CD8-positive, alpha-beta memory T cell (primary cell): ENCODE measurements around the gene PDIA5. TPM values are rescaled to one million over a fixed set of nuclear protein-coding genes. Genes with fewer than 3 reads are reported as not detected.
A peak's percentile ranks its signal among the peaks of the same experiment; 100 is the strongest.

ENCODE experiments used
- CTCF ChIA-PET: fragments of 350-600 bp; sonication (Branson Sonifier 250); formaldehyde crosslinking; loops from one replicate; lab custom pipeline; 2021; ENCODE audit warnings: antibody characterized with exemption; lab: Charles Lee
- POLR2A ChIA-PET: fragments of 350-600 bp; sonication (Branson Sonifier 250); formaldehyde crosslinking; loops from one replicate; lab custom pipeline; 2021; ENCODE audit warnings: antibody characterized with exemption; lab: Charles Lee
- DNase-seq, 5 donors: peaks; one replicate each; pipeline versions ENCODE4 v3.0.0 to v3.0.0-alpha.2; 2020 to 2022; ENCODE audit warnings: mixed read lengths in 1 of 5
- H3K27ac ChIP-seq: one replicate; pipeline ENCODE4 v1.7.0; 2013; ENCODE audit warnings: low read depth, mild to moderate bottlenecking, low read length, moderate library complexity
- H3K27me3 ChIP-seq: 2 replicates; pipeline ENCODE4 v1.7.0; 2013; ENCODE audit warnings: low read length, mild to moderate bottlenecking; ENCODE audit not compliant: insufficient read depth, poor library complexity, severe bottlenecking
- H3K36me3 ChIP-seq: 2 replicates; pipeline ENCODE4 v1.7.0; 2013; ENCODE audit warnings: mild to moderate bottlenecking, low read length, moderate library complexity; ENCODE audit not compliant: insufficient read depth
- H3K4me1 ChIP-seq: 2 replicates; pipeline ENCODE4 v1.7.0; 2013; ENCODE audit warnings: mild to moderate bottlenecking, low read length, moderate library complexity; ENCODE audit not compliant: insufficient read depth
- H3K4me3 ChIP-seq: 2 replicates; pipeline ENCODE4 v1.7.0; 2013; ENCODE audit warnings: mild to moderate bottlenecking, low read length
- H3K9me3 ChIP-seq: 2 replicates; pipeline ENCODE4 v1.7.0; 2013; ENCODE audit warnings: mild to moderate bottlenecking, low read length
- H3K27ac Mint-ChIP-seq, 8 donors: one replicate each; pipeline ENCODE4 v1.8.0; 2020 to 2021; ENCODE audit warnings: mixed read lengths in 8 of 8, mild to moderate bottlenecking in 6 of 8, inconsistent platforms in 3 of 8, moderate library complexity in 3 of 8
- H3K27me3 Mint-ChIP-seq, 2 donors: one replicate each; pipeline ENCODE4 v1.8.0; 2020 to 2021; ENCODE audit warnings: mixed read lengths in 2 of 2, mild to moderate bottlenecking in 1 of 2, moderate library complexity in 1 of 2
- H3K36me3 Mint-ChIP-seq, 3 donors: one replicate each; pipeline ENCODE4 v1.8.0; 2020 to 2021; ENCODE audit warnings: mixed read lengths in 3 of 3, inconsistent platforms in 1 of 3, mild to moderate bottlenecking in 1 of 3
- H3K4me1 Mint-ChIP-seq, 3 donors: one replicate each; pipeline ENCODE4 v1.8.0; 2020 to 2021; ENCODE audit warnings: mixed read lengths in 3 of 3, inconsistent platforms in 1 of 3, mild to moderate bottlenecking in 1 of 3
- H3K4me3 Mint-ChIP-seq, 7 donors: one replicate each; pipeline ENCODE4 v1.8.0; 2020 to 2021; ENCODE audit warnings: mixed read lengths in 7 of 7, mild to moderate bottlenecking in 6 of 7, moderate library complexity in 4 of 7, inconsistent platforms in 2 of 7
- H3K9me3 Mint-ChIP-seq, 5 donors: one replicate each; pipeline ENCODE4 v1.8.0; 2020 to 2022; ENCODE audit warnings: mixed read lengths in 5 of 5, mild to moderate bottlenecking in 3 of 5, moderate library complexity in 2 of 5, inconsistent platforms in 1 of 5
- polyA plus RNA-seq: library from polyadenylated mRNA; unstranded; fragments of 300-500 nt; fragmentation: Illumina TruSeq; gene quantifications from one replicate; pipeline ENCODE4 v1.2.3, GENCODE V29; 2021
- total RNA-seq, 2 experiments: library from RNA; stranded (reverse); gene quantifications; one replicate each; pipeline ENCODE4 v1.2.3, GENCODE V29; 2021

Gene PDIA5
- total and polyA plus RNA-seq, 3 experiments from 2014 or later: 4.4 to 18.2 (median 12.7) TPM

DNA sequence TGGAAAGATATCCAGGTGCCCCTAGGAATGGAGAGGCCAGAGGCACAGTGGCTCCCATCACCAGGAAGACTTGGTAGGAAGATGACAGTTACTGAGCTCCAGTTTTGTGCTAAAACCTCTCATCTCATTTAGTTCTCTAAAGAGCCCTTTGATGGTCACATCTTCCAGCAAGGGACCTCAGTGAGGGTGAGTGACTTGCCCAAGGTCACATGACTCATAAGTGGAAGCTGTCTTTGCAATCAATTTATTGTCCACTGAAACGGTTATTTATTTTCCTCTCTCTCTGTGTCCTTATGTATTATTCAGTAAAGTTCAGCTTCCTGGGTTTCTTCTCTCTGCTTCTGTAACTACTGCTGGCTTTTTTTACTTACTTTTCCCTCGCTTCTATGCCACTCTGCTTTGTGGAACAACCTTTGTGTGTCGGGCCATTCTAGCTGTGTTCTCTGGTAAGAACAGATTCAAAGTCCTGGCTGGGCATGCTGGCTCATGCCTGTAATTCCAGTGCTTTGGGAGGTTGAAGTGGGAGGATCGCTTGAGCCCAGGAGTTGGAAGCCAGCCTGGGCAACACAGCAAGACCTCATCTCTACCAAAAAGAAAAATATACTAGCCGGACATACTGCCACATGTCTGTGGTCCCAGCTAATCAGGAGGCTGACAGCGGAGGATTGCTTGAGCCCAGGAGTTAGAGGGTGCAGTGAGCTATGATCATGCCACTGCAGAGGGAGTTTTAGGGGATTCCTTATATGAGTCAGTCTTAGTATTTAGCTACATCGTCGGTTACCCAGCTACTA is 55.9 kb downstream of the PDIA5 start:
- no peaks in the 10 kb centered on the region for H3K9me3 Mint-ChIP-seq
- DNase-seq: no peak
- no peak overlapping the region for H3K27ac Mint-ChIP-seq
- no peaks in the 10 kb centered on the region for H3K27me3 ChIP-seq
- ChIA-PET POLR2A (no interaction called here), CTCF (no interaction called here)
- no peaks in the 10 kb centered on the region for H3K9me3 ChIP-seq
- no peaks in the 10 kb centered on the region for H3K4me1 ChIP-seq
- no peaks in the 10 kb centered on the region for H3K27me3 Mint-ChIP-seq
- peaks cover 0 to 30% (median 28%) of the 10 kb centered on the region in 3 donors for H3K36me3 Mint-ChIP-seq
- no peaks in the 10 kb centered on the region for H3K36me3 ChIP-seq
- no peak overlapping the region for H3K27ac ChIP-seq
- no peak overlapping the region for H3K4me3 Mint-ChIP-seq
- H3K4me1 Mint-ChIP-seq: no peaks in the 10 kb centered on the region
- H3K4me3 ChIP-seq: no peak overlapping the region

DNA sequence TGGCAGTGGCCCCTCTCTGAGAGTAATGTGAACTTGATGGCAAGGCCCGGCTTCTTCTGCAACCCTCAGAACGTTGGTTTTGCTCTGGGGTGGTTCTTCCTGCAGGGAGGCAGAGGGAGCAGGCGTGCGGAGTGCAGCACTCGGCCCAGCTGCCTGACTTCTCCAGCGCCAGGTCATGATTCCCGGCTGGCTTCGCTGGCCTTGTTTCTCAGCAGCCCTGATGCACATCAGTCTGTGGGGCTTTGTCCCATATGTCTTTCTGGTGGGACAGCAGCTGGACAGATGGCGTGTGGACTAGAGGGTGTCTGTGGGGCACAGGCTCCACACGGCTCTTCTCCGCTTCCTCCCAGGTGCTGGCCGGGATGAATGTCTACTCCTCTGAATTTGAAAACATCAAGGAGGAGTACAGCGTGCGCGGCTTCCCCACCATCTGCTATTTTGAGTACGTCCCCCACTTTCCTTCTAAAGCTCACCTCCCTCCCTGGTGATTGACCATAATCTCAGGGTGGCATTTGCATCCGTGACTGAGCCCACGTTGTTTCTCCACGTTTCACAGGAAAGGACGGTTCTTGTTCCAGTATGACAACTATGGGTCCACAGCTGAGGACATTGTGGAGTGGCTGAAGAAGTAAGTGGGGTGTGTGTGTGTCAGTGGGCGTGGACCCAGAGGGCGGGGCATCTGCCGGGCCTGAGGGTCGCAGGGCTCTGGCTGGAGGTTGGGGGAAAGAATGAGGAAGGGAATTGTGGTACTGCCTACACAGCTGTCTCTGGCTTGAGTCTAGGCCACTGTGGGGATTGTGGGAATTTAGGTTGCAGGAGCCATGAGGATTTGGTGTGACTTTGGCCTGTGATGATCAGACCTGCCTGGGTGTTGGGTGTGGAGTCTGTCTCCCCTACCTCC is 57.1 kb downstream of the PDIA5 start:
- no peak for DNase-seq
- Mint-ChIP-seq H3K27me3 (no peaks in the 10 kb centered on the region), H3K4me1 (no peaks in the 10 kb centered on the region), H3K36me3 (peaks cover 0 to 26% (median 26%) of the 10 kb centered on the region in 3 donors), H3K9me3 (no peaks in the 10 kb centered on the region), H3K4me3 (no peak overlapping the region), H3K27ac (no peak overlapping the region)
- CTCF ChIA-PET: no interaction called here
- Histone ChIP-seq H3K4me3 (no peak overlapping the region), H3K27me3 (no peaks in the 10 kb centered on the region), H3K9me3 (no peaks in the 10 kb centered on the region), H3K36me3 (no peaks in the 10 kb centered on the region), H3K27ac (no peak overlapping the region), H3K4me1 (no peaks in the 10 kb centered on the region)
- POLR2A ChIA-PET: no interaction called here

DNA sequence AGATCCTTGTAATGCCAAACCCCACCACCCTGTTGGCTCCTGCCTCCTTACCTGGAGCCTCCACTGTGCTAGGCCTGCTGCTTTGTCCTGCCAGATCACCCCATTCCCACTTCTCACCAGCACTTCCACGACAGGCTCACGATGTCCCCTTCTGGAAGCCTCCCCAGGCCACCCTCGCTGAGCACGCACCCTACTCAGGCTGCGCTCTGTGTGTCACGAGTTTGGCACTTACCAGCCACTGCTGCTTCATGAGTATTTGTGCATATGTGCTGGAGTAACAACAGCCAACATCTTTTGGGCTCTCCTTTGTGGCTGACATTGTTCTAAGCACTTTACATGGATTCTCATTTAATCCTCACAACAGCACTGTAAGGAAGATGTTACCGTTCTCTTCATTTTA is 58.1 kb downstream of the PDIA5 start:
- H3K9me3 ChIP-seq: no peaks in the 10 kb centered on the region
- H3K4me1 ChIP-seq: no peaks in the 10 kb centered on the region
- ChIA-PET CTCF (no interaction called here), POLR2A (no interaction called here)
- Mint-ChIP-seq H3K9me3 (no peaks in the 10 kb centered on the region), H3K4me3 (no peak overlapping the region), H3K36me3 (peaks cover 0 to 26% (median 24%) of the 10 kb centered on the region in 3 donors), H3K27ac (peak overlapping the region in 1 of 8 donors; percentile 67), H3K27me3 (no peaks in the 10 kb centered on the region), H3K4me1 (no peaks in the 10 kb centered on the region)
- H3K27ac ChIP-seq: no peak overlapping the region
- no peaks in the 10 kb centered on the region for H3K27me3 ChIP-seq
- H3K36me3 ChIP-seq: no peaks in the 10 kb centered on the region
- no peak for DNase-seq
- no peak overlapping the region for H3K4me3 ChIP-seq

DNA sequence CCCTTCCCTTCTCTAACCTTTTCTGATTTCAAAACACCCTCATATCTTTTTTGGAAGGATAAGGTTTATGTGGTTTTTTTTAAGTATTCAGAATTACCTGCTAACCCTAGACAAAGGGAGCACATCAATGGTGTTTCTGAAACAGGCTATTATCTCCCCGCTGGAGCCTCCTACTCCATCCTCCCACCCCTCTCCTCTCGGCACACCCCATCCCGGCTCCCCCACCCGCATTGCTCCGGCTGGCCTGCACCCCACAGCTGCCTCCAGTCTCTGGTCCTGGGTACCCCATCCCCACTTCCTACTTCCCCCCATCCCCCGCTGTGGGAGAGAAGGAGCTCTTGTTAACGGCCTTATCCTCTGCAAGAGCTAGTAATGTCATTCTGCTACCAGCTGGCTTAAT is 59.2 kb downstream of the PDIA5 start:
- ChIA-PET CTCF (no interaction called here), POLR2A (no interaction called here)
- Histone ChIP-seq H3K27ac (no peak overlapping the region), H3K36me3 (no peaks in the 10 kb centered on the region), H3K9me3 (no peaks in the 10 kb centered on the region), H3K27me3 (no peaks in the 10 kb centered on the region), H3K4me3 (no peak overlapping the region), H3K4me1 (no peaks in the 10 kb centered on the region)
- H3K36me3 Mint-ChIP-seq: peaks cover 0 to 24% (median 21%) of the 10 kb centered on the region in 3 donors
- H3K4me3 Mint-ChIP-seq: no peak overlapping the region
- H3K9me3 Mint-ChIP-seq: no peaks in the 10 kb centered on the region
- H3K27me3 Mint-ChIP-seq: no peaks in the 10 kb centered on the region
- no peak overlapping the region for H3K27ac Mint-ChIP-seq
- H3K4me1 Mint-ChIP-seq: no peaks in the 10 kb centered on the region
- no peak for DNase-seq

DNA sequence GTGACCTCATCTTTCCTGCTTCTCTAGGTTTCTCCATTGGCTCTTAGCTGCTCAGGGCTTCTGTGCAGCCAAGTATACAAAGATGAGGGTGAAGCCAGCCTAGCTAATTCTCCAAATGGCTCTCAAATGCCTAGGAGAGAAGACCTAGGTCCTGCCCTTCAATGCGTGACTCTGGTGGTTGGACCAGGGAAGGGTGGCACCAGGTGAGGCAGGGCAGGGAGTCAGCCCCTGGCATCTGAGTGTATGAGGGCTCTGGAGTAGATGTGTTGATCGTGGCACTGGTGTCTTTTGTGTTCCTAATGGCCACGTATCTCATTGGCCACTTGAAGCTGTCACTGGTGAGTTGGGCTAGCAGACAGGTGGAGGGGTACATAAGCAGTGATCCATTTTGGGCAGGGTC is 59.8 kb downstream of the PDIA5 start:
- H3K9me3 Mint-ChIP-seq: no peaks in the 10 kb centered on the region
- no peak overlapping the region for H3K27ac ChIP-seq
- POLR2A ChIA-PET: no interaction called here

DNA sequence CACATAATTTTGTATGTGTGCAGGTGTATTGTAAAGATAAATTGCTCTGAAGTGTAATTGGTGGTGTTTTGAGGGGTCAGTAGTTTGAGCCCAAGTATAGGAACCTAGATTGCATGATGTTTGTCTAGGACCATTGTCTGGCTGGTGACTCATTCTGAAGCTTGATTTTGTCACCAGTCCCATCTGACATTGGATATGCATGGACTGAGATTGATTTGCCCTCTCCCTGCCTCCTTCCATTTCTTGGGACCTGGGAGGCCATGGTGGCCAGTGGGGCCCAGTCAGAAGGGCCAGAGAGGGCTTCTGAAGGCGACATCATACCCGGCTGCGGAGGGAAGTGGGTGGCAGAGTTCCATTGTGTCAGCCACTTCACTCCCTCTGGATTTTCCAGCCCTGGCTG is 62.3 kb downstream of the PDIA5 start:
- peaks cover 0 to 16% (median 16%) of the 10 kb centered on the region in 3 donors for H3K36me3 Mint-ChIP-seq
- no peaks in the 10 kb centered on the region for H3K27me3 ChIP-seq
- H3K27ac ChIP-seq: no peak overlapping the region
- DNase-seq: no peak
- H3K36me3 ChIP-seq: no peaks in the 10 kb centered on the region
- ChIA-PET CTCF (no interaction called here), POLR2A (no interaction called here)
- H3K9me3 ChIP-seq: no peaks in the 10 kb centered on the region
- no peaks in the 10 kb centered on the region for H3K9me3 Mint-ChIP-seq
- no peak overlapping the region for H3K4me3 Mint-ChIP-seq
- no peak overlapping the region for H3K4me3 ChIP-seq
- no peak overlapping the region for H3K27ac Mint-ChIP-seq
- H3K27me3 Mint-ChIP-seq: no peaks in the 10 kb centered on the region
- no peaks in the 10 kb centered on the region for H3K4me1 Mint-ChIP-seq
- H3K4me1 ChIP-seq: no peaks in the 10 kb centered on the region

More for the DNA sequence above, 59.8 kb downstream of the PDIA5 start:
- Mint-ChIP-seq H3K4me3 (no peak overlapping the region), H3K36me3 (peaks cover 0 to 20% (median 15%) of the 10 kb centered on the region in 3 donors), H3K27ac (no peak overlapping the region), H3K4me1 (no peaks in the 10 kb centered on the region), H3K27me3 (no peaks in the 10 kb centered on the region)
- Histone ChIP-seq H3K9me3 (no peaks in the 10 kb centered on the region), H3K36me3 (no peaks in the 10 kb centered on the region), H3K4me3 (no peak overlapping the region), H3K4me1 (no peaks in the 10 kb centered on the region), H3K27me3 (no peaks in the 10 kb centered on the region)
- CTCF ChIA-PET: no interaction called here
- no peak for DNase-seq

DNA sequence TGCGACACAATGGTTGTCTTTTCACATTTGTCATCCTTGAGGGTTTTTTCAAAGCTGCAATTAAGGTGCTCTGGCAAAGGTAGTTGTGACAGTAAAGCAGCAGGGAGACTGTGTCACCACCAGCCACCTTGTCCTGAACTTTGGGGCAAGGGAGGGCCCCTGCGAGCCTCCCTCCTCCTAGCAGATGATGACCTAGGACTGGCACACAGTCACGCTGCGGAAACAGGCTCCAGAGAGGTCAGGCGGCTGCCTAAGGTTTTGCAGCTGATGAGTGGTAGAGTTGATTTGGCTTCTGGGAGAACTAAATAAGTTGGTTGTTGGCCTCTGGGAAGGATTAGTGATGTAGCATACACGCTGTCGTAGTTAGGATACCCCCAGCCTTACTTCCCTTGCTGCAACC is 62.7 kb downstream of the PDIA5 start:
- no peaks in the 10 kb centered on the region for H3K4me1 Mint-ChIP-seq
- ChIA-PET CTCF (no interaction called here), POLR2A (no interaction called here)
- H3K4me3 Mint-ChIP-seq: no peak overlapping the region
- Histone ChIP-seq H3K4me3 (no peak overlapping the region), H3K27ac (no peak overlapping the region), H3K27me3 (no peaks in the 10 kb centered on the region), H3K9me3 (no peaks in the 10 kb centered on the region), H3K36me3 (no peaks in the 10 kb centered on the region), H3K4me1 (no peaks in the 10 kb centered on the region)
- no peak overlapping the region for H3K27ac Mint-ChIP-seq
- no peak for DNase-seq
- H3K36me3 Mint-ChIP-seq: peaks cover 0 to 18% (median 16%) of the 10 kb centered on the region in 3 donors
- H3K27me3 Mint-ChIP-seq: no peaks in the 10 kb centered on the region
- H3K9me3 Mint-ChIP-seq: no peaks in the 10 kb centered on the region

DNA sequence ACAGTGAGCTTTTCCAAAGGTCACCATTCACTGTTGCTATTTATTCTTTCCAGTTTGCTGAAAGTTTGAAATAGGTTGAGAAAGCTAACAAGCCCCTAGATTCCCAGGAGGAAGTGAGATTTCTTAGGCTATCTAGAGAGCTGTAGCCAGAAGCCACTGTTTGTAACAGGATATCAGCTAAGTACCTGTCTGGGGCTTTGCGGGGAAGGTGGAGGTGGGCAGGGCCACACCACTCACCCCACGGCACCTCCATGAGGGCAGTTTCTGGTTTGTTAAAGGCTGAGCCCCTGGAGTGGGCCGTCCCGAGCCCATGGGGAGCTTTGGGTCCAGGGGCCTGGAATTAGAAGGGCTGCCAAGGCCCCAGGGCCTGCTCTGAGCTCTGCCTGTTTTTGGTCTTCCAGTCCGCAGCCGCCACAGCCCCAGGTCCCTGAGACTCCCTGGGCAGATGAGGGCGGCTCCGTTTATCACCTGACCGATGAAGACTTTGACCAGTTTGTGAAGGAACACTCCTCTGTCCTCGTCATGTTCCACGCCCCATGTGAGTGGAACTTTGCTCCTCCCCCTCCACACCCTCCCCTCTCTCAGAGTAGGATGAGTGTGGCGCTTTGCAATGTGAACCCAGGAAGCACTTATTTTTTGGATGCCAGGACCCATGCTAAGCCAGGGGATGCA is 63.4 kb downstream of the PDIA5 start:
- no peaks in the 10 kb centered on the region for H3K27me3 ChIP-seq
- POLR2A ChIA-PET: no interaction called here
- no peak for DNase-seq
- CTCF ChIA-PET: no interaction called here
- Mint-ChIP-seq H3K36me3 (peaks cover 0 to 19% (median 12%) of the 10 kb centered on the region in 3 donors), H3K4me3 (no peak overlapping the region), H3K4me1 (no peaks in the 10 kb centered on the region), H3K27ac (peak overlapping the region in 1 of 8 donors; percentile 47), H3K27me3 (no peaks in the 10 kb centered on the region), H3K9me3 (no peaks in the 10 kb centered on the region)
- H3K36me3 ChIP-seq: no peaks in the 10 kb centered on the region
- no peak overlapping the region for H3K4me3 ChIP-seq
- no peaks in the 10 kb centered on the region for H3K9me3 ChIP-seq
- H3K27ac ChIP-seq: no peak overlapping the region
- H3K4me1 ChIP-seq: no peaks in the 10 kb centered on the region
